KOPT-K1 (cell line): Measurements from ENCODE around the gene DLG3.
"Not testable (repeated sequence)": the region's sequence is repeated elsewhere in the genome, so short reads cannot be mapped to it uniquely, and the experiment has no call there.

ENCODE experiments used
- H3K27ac ChIP-seq: fragments of 200-600 bp; sonication (generic); 2 replicates; pipeline ENCODE4 v1.5.1; 2016; ENCODE audit warnings: antibody characterized with exemption, mild to moderate bottlenecking, low read depth, low read length; ENCODE audit not compliant: poor library complexity, severe bottlenecking
- H3K36me3 ChIP-seq: fragments of 200-600 bp; sonication (generic); 2 replicates; pipeline ENCODE4 v1.5.1; 2017; ENCODE audit warnings: antibody characterized with exemption, mild to moderate bottlenecking, low read length, moderate library complexity; ENCODE audit not compliant: insufficient read depth
- H3K9me3 ChIP-seq: fragments of 200-600 bp; sonication (generic); 2 replicates; pipeline ENCODE4 v1.5.1; 2017; ENCODE audit warnings: antibody characterized with exemption, low read length, mild to moderate bottlenecking; ENCODE audit not compliant: insufficient read depth, poor library complexity, severe bottlenecking

The DLG3 gene

GRCh38 chrX:70505451-70505841 lies 60.8 kb downstream of the DLG3 start:
- Histone ChIP-seq H3K27ac (no peak overlapping the region), H3K9me3 (no peaks in the 10 kb centered on the region), H3K36me3 (peaks cover 20% of the 10 kb centered on the region)

GRCh38 chrX:70508296-70508911 lies 63.8 kb downstream of the DLG3 start:
- Histone ChIP-seq H3K27ac (no peak overlapping the region), H3K36me3 (no peaks in the 10 kb centered on the region), H3K9me3 (no peaks in the 10 kb centered on the region)

- H3K27ac ChIP-seq, result no peak overlapping the region
- no peaks in the 10 kb centered on the region for H3K9me3 ChIP-seq
These were observed 64.4 kb downstream of the DLG3 start for GRCh38 chrX:70509078-70509477.

GRCh38 chrX:70515270-70515669 lies 70.6 kb downstream of the DLG3 start:
- H3K36me3 ChIP-seq, H3K27ac ChIP-seq, H3K9me3 ChIP-seq: not testable (repeated sequence)

More at GRCh38 chrX:70509078-70509477, 64.4 kb downstream of the DLG3 start:
- no peaks in the 10 kb centered on the region for H3K36me3 ChIP-seq

- not testable (repeated sequence) for H3K36me3 ChIP-seq, H3K9me3 ChIP-seq, H3K27ac ChIP-seq
These were observed 71.1 kb downstream of the DLG3 start for GRCh38 chrX:70515692-70516091.

- Histone ChIP-seq H3K36me3 (no peaks in the 10 kb centered on the region), H3K27ac (no peak overlapping the region), H3K9me3 (no peaks in the 10 kb centered on the region)
These were observed 81.1 kb downstream of the DLG3 start for GRCh38 chrX:70525733-70526132.

- no peaks in the 10 kb centered on the region for H3K36me3 ChIP-seq
- H3K27ac ChIP-seq, result no peak overlapping the region
- no peaks in the 10 kb centered on the region for H3K9me3 ChIP-seq
These were observed 82.4 kb downstream of the DLG3 start for GRCh38 chrX:70527053-70527452.

- H3K9me3 ChIP-seq, result no peaks in the 10 kb centered on the region
These were observed 83.1 kb downstream of the DLG3 start for GRCh38 chrX:70527610-70528345.

GRCh38 chrX:70535198-70535597 lies 90.6 kb downstream of the DLG3 start:
- Histone ChIP-seq H3K36me3 (no peaks in the 10 kb centered on the region), H3K27ac (no peak overlapping the region), H3K9me3 (no peaks in the 10 kb centered on the region)

More at GRCh38 chrX:70527610-70528345, 83.1 kb downstream of the DLG3 start:
- Histone ChIP-seq H3K36me3 (no peaks in the 10 kb centered on the region), H3K27ac (no peak overlapping the region)

- no peaks in the 10 kb centered on the region for H3K9me3 ChIP-seq
- no peaks in the 10 kb centered on the region for H3K36me3 ChIP-seq
- H3K27ac ChIP-seq, result no peak overlapping the region
These were observed 104.8 kb downstream of the DLG3 start for GRCh38 chrX:70549429-70549828.

GRCh38 chrX:70552130-70552704 lies 107.6 kb downstream of the DLG3 start:
- H3K27ac ChIP-seq, result no peak overlapping the region
- H3K9me3 ChIP-seq, result no peaks in the 10 kb centered on the region
- H3K36me3 ChIP-seq, result no peaks in the 10 kb centered on the region

- no peaks in the 10 kb centered on the region for H3K9me3 ChIP-seq
- no peaks in the 10 kb centered on the region for H3K36me3 ChIP-seq
- no peak overlapping the region for H3K27ac ChIP-seq
These were observed 108.9 kb downstream of the DLG3 start for GRCh38 chrX:70553516-70553915.

- Histone ChIP-seq H3K27ac (no peak overlapping the region), H3K9me3 (no peaks in the 10 kb centered on the region)
These were observed 109.4 kb downstream of the DLG3 start for GRCh38 chrX:70554081-70554480.

GRCh38 chrX:70554523-70554922 lies 109.9 kb downstream of the DLG3 start:
- Histone ChIP-seq H3K9me3 (no peaks in the 10 kb centered on the region), H3K36me3 (no peaks in the 10 kb centered on the region), H3K27ac (no peak overlapping the region)

More at GRCh38 chrX:70554081-70554480, 109.4 kb downstream of the DLG3 start:
- H3K36me3 ChIP-seq, result no peaks in the 10 kb centered on the region

- Histone ChIP-seq H3K9me3 (no peaks in the 10 kb centered on the region), H3K36me3 (no peaks in the 10 kb centered on the region), H3K27ac (no peak overlapping the region)
These were observed 110.3 kb downstream of the DLG3 start for GRCh38 chrX:70554948-70555347.
